T-cell (primary cell): ENCODE data around the gene FBXO3. TPM values are rescaled to one million over a fixed set of nuclear protein-coding genes. Genes with fewer than 3 reads are reported as not detected.

ENCODE experiments used
- ATAC-seq, 4 experiments: fragments of 200-7000 bp in 3 of 4; fragments of 150-1000 bp in 1 of 4; cut with Tn5 transposase; replicated peaks in 1 of 4; 1 replicate in 3 of 4; 2 replicates in 1 of 4; pipeline ENCODE4 v1.10.0; 2021; ENCODE audit warnings: moderate library complexity in 3 of 4, mild to moderate bottlenecking in 2 of 4, moderate number of reproducible peaks in 1 of 4
- CTCF ChIA-PET, 2 donors: fragments of 300-600 bp; sonication (Branson Sonifier 250); formaldehyde crosslinking; loops; one replicate each; lab custom pipeline; 2022; ENCODE audit warnings: antibody characterized with exemption in 2 of 2; lab: Charles Lee
- POLR2A ChIA-PET, 2 donors: fragments of 300-600 bp; sonication (Branson Sonifier 250); formaldehyde crosslinking; loops; one replicate each; lab custom pipeline; 2022; ENCODE audit warnings: antibody characterized with exemption in 2 of 2; lab: Charles Lee
- DNase-seq, 35 experiments: peaks; one replicate each; pipeline versions ENCODE4 v3.0.0 to v3.0.0-alpha.2; 2013 to 2023
- H3K27ac ChIP-seq: one replicate; pipeline ENCODE4 v1.5.1; 2013; ENCODE audit warnings: low read length
- H3K27me3 ChIP-seq, 2 experiments: replicated peaks in 1 of 2; 1 replicate in 1 of 2; 2 replicates in 1 of 2; pipeline versions ENCODE4 v1.6.1 to v1.7.0; 2013; ENCODE audit warnings: low read length in 1 of 2, mixed read lengths in 1 of 2; ENCODE audit not compliant: control insufficient read depth in 2 of 2, insufficient read depth in 2 of 2; ENCODE audit errors: extremely low read depth in 1 of 2
- H3K36me3 ChIP-seq, 2 donors: 1 replicate in 1 of 2; 2 replicates in 1 of 2; pipeline versions ENCODE4 v1.6.1 to v1.7.0; 2013; ENCODE audit warnings: low read length in 1 of 2; ENCODE audit not compliant: control insufficient read depth in 2 of 2, insufficient read depth in 1 of 2; ENCODE audit errors: extremely low read depth in 1 of 2
- H3K4me1 ChIP-seq, 2 experiments: 1 replicate in 1 of 2; 2 replicates in 1 of 2; pipeline versions ENCODE4 v1.6.1 to v1.7.0; 2013; ENCODE audit warnings: low read length in 2 of 2, mixed read lengths in 1 of 2; ENCODE audit not compliant: insufficient read depth in 2 of 2, control insufficient read depth in 1 of 2; ENCODE audit errors: extremely low read depth in 1 of 2
- H3K4me3 ChIP-seq, 2 donors: 1 replicate in 1 of 2; 2 replicates in 1 of 2; pipeline versions ENCODE4 v1.5.1 to v1.7.0; 2013; ENCODE audit warnings: mild to moderate bottlenecking in 2 of 2, low read length in 1 of 2, moderate library complexity in 1 of 2; ENCODE audit not compliant: control insufficient read depth in 1 of 2; ENCODE audit errors: extremely low read depth in 1 of 2
- H3K9me3 ChIP-seq: 2 replicates; pipeline ENCODE4 v1.7.0; 2013
- H3K27ac Mint-ChIP-seq, 2 donors: one replicate each; pipeline ENCODE4 v1.8.0; 2020 to 2021; ENCODE audit warnings: mild to moderate bottlenecking in 2 of 2, mixed read lengths in 2 of 2
- H3K27me3 Mint-ChIP-seq, 2 donors: one replicate each; pipeline ENCODE4 v1.8.0; 2021 to 2022; ENCODE audit warnings: mixed read lengths in 2 of 2
- H3K36me3 Mint-ChIP-seq: one replicate; pipeline ENCODE4 v1.8.0; 2021; ENCODE audit warnings: mixed read lengths
- H3K4me1 Mint-ChIP-seq, 3 donors: one replicate each; pipeline ENCODE4 v1.8.0; 2020 to 2022; ENCODE audit warnings: mixed read lengths in 3 of 3, mild to moderate bottlenecking in 1 of 3
- H3K4me3 Mint-ChIP-seq, 3 donors: one replicate each; pipeline ENCODE4 v1.8.0; 2020 to 2022; ENCODE audit warnings: mild to moderate bottlenecking in 3 of 3, mixed read lengths in 3 of 3, moderate library complexity in 3 of 3
- H3K9me3 Mint-ChIP-seq, 3 donors: one replicate each; pipeline ENCODE4 v1.8.0; 2020 to 2022; ENCODE audit warnings: mixed read lengths in 3 of 3
- WGBS: methylation state at CpG from one replicate; pipeline ENCODE4 v1.1.5; 2013; ENCODE audit warnings: missing lambda C conversion rate; ENCODE audit not compliant: insufficient coverage; 5-methylcytosine and 5-hydroxymethylcytosine counted together
- total RNA-seq, 35 experiments: library from RNA in 6 of 35; stranded (reverse) in 6 of 35; fragments of 120-200 nt in 1 of 35; gene quantifications; one replicate each; pipeline versions ENCODE4 v1.2.1 to v1.2.4 and lab custom pipeline; 2013 to 2026

Gene FBXO3
- total RNA-seq, 5 donors from 2014 or later (not counting 1 experiment from before 2014, with no cell fraction given), result 37.1 to 60.0 (median 41.1) TPM

DNA sequence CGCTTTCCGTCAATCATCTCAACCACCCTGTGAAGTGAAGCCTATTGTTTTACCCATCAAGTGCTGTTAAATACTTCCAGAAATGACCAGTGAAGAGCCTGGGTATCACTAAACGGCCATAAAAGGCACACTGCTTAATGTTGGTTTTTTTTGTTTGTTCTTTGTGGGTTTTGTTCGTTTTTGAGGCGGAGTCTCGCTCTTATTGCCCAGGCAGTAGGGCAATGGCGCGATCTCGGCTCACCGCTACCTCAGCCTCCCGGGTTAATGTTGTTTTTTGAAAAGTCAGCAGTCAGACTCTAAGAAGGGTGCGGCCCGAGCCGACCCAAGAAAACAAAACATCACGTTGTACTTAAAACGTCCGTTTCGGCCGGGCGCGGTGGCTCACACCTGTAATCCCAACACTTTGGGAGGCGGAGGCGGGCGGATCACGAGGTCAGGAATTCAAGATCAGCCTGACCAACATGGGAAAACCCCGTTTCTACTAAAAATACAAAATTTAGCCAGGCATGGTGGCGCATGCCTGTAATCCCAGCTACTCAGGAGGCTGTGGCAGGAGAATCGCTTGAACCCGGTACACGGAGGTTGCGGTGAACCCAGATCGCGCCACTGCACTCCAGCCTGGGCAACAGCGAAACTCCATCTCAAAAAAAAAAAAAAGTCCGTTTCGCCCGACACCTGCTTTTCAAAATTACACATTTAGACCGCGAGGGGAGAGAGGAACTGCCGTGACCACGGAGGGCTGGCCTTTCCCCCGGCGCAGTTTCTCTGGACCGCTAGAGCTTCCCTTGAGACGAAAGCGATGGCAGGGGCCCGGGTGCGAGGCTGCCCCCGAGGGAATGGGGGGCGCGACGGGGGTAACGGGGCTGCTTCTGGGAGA is 38.8 kb downstream of the FBXO3 start:
- Histone ChIP-seq H3K36me3 (no peaks in the 10 kb centered on the region), H3K9me3 (no peaks in the 10 kb centered on the region), H3K4me1 (peaks cover 4 to 33% of the 10 kb centered on the region in 2 experiments), H3K4me3 (peak overlapping the region; percentile 70 to 96), H3K27me3 (no peaks in the 10 kb centered on the region), H3K27ac (peak overlapping the region; percentile 74)
- no peaks in the 10 kb centered on the region for H3K27me3 Mint-ChIP-seq
- peaks cover 0 to 7% (median 0%) of the 10 kb centered on the region in 3 donors for H3K9me3 Mint-ChIP-seq
- H3K4me1 Mint-ChIP-seq, result peaks cover 35 to 37% (median 36%) of the 10 kb centered on the region in 3 donors
- ATAC-seq, result peak; percentile 22 to 52 (median 42)
- H3K4me3 Mint-ChIP-seq, result peak overlapping the region; percentile 90 to 93 (median 90)
- peak overlapping the region; percentile 77 to 79 for H3K27ac Mint-ChIP-seq
- peaks cover 11% of the 10 kb centered on the region for H3K36me3 Mint-ChIP-seq
- POLR2A ChIA-PET, result interaction anchor here in 1 of 2 donors (0.6 to 1.5 kb wide), 2 partner anchors 18 to 328 kb away, joined by 3 to 7 read pairs; no protein-coding TSS in a partner anchor
- CTCF ChIA-PET, result no interaction called here
- DNase-seq, result peak in 31 of 35 experiments; percentile 3 to 65 (median 24)
- 0% methylated on average over 46 of the region's 53 CpGs for WGBS

DNA sequence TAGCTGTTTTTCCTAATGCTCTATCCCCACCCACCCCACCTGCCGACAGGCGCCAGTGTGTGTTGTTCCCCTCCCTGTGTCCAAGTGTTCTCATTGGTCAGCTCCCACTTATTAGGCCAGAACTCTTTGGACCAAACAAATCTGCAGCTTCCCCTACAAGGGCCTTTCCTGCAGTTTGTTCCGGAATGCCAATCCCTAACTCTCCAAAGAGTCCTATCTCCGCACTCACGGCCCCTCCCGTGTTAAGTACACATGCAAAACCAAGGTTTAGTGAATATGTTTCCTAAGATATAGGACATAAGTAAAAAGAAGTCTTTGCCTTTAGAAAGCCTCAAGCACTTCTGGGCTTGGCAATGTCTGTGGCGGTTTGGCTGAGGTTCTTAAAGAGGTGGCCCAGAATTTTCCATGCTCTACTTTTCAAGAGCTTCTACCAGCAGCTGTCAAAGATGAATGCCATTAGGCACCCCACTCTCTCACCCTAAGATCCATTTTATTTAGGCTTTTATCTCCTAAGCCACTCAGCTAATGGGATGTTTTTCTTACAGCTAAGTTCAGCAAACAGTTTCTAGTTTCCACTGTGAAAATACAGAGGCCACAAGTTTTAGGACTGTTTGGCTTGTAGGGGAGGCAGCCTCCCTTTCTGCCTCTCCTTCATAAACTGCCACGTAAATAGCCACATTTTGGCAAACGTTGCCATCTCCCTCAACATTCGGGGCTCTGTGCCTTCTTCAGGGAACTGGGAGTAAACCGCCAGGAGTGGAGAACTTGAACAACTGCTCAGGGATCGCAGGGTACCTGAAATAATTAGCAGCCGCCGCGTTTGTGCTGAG is 39.7 kb downstream of the FBXO3 start:
- no peaks in the 10 kb centered on the region for H3K36me3 ChIP-seq
- no peaks in the 10 kb centered on the region for H3K27me3 ChIP-seq
- peak overlapping the region; percentile 70 to 96 for H3K4me3 ChIP-seq
- H3K4me3 Mint-ChIP-seq, result peak overlapping the region; percentile 90 to 93 (median 90)
- peak overlapping the region; percentile 77 to 79 for H3K27ac Mint-ChIP-seq
- 24% methylated on average over 9 of the region's 15 CpGs for WGBS
- no peaks in the 10 kb centered on the region for H3K9me3 ChIP-seq
- no peaks in the 10 kb centered on the region for H3K27me3 Mint-ChIP-seq
- ChIA-PET CTCF (interaction anchor here in 1 of 2 donors (0.9 kb wide), 1 partner anchor 8 kb away, joined by 3 read pairs; no protein-coding TSS in a partner anchor), POLR2A (no interaction called here)
- H3K36me3 Mint-ChIP-seq, result peaks cover 14% of the 10 kb centered on the region
- H3K27ac ChIP-seq, result peak overlapping the region; percentile 74
- peaks cover 35 to 37% (median 36%) of the 10 kb centered on the region in 3 donors for H3K4me1 Mint-ChIP-seq
- peak in 1 of 35 experiments; percentile 14 for DNase-seq
- peaks cover 4 to 33% of the 10 kb centered on the region in 2 experiments for H3K4me1 ChIP-seq
- ATAC-seq, result no peak
- H3K9me3 Mint-ChIP-seq, result peaks cover 0 to 7% (median 0%) of the 10 kb centered on the region in 3 donors

DNA sequence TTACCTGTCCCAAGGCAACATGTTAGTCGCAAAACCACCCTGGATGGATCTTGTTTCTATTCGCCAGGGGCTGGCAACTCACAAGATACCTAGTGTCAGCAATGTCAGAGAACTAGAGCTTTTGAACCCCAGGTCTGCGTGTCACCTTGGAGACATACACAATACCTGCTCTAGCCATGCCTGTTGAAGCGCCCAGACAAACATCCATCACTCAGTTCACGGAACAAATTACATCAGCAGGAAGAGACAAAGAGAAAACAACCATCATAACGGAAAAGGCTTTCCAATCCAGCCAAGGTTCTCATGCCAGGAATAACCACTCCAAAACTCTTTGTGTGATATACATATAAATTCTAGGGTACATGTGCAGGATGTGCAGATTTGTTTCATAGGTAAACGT is 40.3 kb downstream of the FBXO3 start:
- no peaks in the 10 kb centered on the region for H3K27me3 Mint-ChIP-seq
- Histone ChIP-seq H3K36me3 (no peaks in the 10 kb centered on the region), H3K4me3 (no peak overlapping the region), H3K9me3 (no peaks in the 10 kb centered on the region), H3K27me3 (no peaks in the 10 kb centered on the region), H3K27ac (no peak overlapping the region), H3K4me1 (peaks cover 4 to 33% of the 10 kb centered on the region in 2 experiments)
- H3K36me3 Mint-ChIP-seq, result peaks cover 17% of the 10 kb centered on the region
- WGBS, result 92% methylated on average over 2 of the region's 7 CpGs
- peak overlapping the region; percentile 40 to 93 (median 90) for H3K4me3 Mint-ChIP-seq
- POLR2A ChIA-PET, result no interaction called here
- H3K27ac Mint-ChIP-seq, result no peak overlapping the region
- H3K9me3 Mint-ChIP-seq, result peaks cover 0 to 7% (median 0%) of the 10 kb centered on the region in 3 donors
- CTCF ChIA-PET, result interaction anchor here in 1 of 2 donors (0.9 kb wide), 1 partner anchor 9 kb away, joined by 3 read pairs; no protein-coding TSS in a partner anchor
- ATAC-seq (no peak), DNase-seq (no peak)
- peaks cover 38 to 41% (median 40%) of the 10 kb centered on the region in 3 donors for H3K4me1 Mint-ChIP-seq

DNA sequence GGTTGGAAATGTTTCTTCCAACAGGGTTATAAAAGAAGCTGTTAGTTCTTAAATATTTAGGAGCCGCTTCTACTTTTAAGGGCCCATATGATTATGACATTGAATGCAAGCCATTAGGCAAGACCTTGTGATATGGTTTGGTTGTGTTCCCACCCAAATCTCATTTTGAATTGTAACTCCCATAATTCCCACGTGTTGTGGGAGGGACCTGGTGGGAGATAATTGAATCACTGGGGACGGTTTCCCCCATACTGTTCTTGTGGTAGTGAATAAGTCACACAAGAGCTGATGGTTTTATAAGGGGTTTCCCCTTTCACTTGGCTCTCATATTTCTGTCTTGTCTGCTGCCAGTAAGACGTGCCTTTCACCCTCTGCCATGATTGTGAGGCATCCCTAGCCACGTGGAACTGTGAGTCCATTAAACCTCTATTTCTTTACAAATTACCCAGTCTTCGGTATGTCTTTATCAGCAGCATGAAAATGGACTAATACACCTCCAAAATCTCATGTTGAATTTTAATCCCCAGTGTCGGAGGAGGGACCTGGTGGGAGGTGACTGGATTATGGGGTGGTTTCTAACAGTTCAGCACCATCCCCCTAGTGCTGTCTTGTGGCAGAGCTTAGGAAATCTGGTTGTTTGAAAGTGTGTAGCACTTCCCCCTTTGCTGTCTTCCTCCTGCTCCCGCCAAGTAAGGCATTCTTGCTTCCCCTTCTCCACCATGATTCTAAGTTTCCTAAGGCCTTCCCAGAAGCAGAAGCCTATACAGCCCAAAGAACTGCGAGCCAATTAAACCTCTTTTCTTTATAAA is 42.4 kb downstream of the FBXO3 start:
- no peaks in the 10 kb centered on the region for H3K9me3 ChIP-seq
- no peak for DNase-seq
- no peak overlapping the region for H3K4me3 ChIP-seq
- H3K27me3 Mint-ChIP-seq, result no peaks in the 10 kb centered on the region
- no peak overlapping the region for H3K27ac ChIP-seq
- no peaks in the 10 kb centered on the region for H3K27me3 ChIP-seq
- no peak overlapping the region for H3K4me3 Mint-ChIP-seq
- 19% methylated on average over 2 of the region's 9 CpGs for WGBS
- no peak overlapping the region for H3K27ac Mint-ChIP-seq
- peaks cover 36 to 53% (median 41%) of the 10 kb centered on the region in 3 donors for H3K4me1 Mint-ChIP-seq
- CTCF ChIA-PET, result interaction anchor here in 1 of 2 donors (0.9 kb wide), 1 partner anchor 11 kb away, joined by 3 read pairs; no protein-coding TSS in a partner anchor
- POLR2A ChIA-PET, result no interaction called here
- H3K9me3 Mint-ChIP-seq, result no peaks in the 10 kb centered on the region
- peaks cover 4 to 31% of the 10 kb centered on the region in 2 experiments for H3K4me1 ChIP-seq
- H3K36me3 Mint-ChIP-seq, result peaks cover 23% of the 10 kb centered on the region
- no peak for ATAC-seq
- no peaks in the 10 kb centered on the region for H3K36me3 ChIP-seq

DNA sequence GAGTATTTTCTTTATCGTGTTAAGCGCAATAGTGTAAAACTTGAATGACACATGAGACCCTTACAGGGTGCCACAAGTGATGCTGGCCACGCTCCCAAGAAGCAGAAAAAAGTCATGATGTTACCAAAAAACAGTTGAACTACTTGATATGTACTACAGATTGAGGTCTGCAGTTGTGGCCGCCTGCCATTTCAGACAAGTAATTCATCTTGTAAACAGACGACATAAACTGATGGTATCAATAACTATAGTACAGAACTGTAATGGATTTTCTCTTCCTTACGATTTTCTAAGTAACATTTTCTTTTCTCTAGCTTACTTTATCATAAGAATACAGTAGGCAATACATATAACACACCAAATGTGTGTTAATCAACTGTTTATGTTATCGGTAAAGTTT is 43.6 kb downstream of the FBXO3 start:
- H3K4me3 ChIP-seq, result no peak overlapping the region
- H3K36me3 ChIP-seq, result no peaks in the 10 kb centered on the region
- no peak overlapping the region for H3K27ac Mint-ChIP-seq
- H3K9me3 ChIP-seq, result no peaks in the 10 kb centered on the region
- peaks cover 23% of the 10 kb centered on the region for H3K36me3 Mint-ChIP-seq
- H3K27ac ChIP-seq, result no peak overlapping the region
- H3K4me1 ChIP-seq, result peaks cover 4 to 20% of the 10 kb centered on the region in 2 experiments
- H3K9me3 Mint-ChIP-seq, result no peaks in the 10 kb centered on the region
- H3K27me3 Mint-ChIP-seq, result no peaks in the 10 kb centered on the region
- no peaks in the 10 kb centered on the region for H3K27me3 ChIP-seq
- POLR2A ChIA-PET, result no interaction called here
- ATAC-seq, result no peak
- WGBS, result 97% methylated on average over 4 of the region's 7 CpGs
- DNase-seq, result no peak
- CTCF ChIA-PET, result no interaction called here
- H3K4me1 Mint-ChIP-seq, result peaks cover 45 to 59% (median 47%) of the 10 kb centered on the region in 3 donors
- no peak overlapping the region for H3K4me3 Mint-ChIP-seq
